GM12874 (cell line): ENCODE results near the gene CEP20.

ENCODE experiments used
- TF ChIP-seq, protein P1 (sequence below): IDR thresholded peaks from 2 replicates; pipeline ENCODE4 v1.5.1; 2011; ENCODE audit warnings: low read depth, mild to moderate bottlenecking, control low read depth, low read length, moderate library complexity; ENCODE audit not compliant: insufficient read depth

CEP20 gene

DNA sequence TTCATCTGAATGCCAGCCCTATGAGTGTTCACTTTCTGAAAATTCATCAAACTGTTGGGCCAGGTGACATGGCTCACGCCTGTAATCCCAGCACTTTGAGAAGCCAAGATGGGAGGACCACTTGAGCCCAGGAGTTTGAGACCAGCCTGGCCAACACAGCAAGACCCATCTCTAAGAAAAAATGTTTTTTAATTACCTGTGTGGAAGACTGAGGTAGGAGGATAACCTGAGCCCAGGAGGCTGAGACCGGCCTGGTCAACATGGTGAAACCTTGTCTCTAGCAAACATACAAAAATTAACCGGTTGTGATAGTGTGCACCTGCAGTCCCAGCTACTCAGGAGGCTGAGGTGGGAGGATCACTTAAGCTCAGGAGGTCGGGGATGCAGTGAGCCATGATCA lies 41.9 kb downstream of the CEP20 start:
- TF ChIP-seq, protein P1, sequence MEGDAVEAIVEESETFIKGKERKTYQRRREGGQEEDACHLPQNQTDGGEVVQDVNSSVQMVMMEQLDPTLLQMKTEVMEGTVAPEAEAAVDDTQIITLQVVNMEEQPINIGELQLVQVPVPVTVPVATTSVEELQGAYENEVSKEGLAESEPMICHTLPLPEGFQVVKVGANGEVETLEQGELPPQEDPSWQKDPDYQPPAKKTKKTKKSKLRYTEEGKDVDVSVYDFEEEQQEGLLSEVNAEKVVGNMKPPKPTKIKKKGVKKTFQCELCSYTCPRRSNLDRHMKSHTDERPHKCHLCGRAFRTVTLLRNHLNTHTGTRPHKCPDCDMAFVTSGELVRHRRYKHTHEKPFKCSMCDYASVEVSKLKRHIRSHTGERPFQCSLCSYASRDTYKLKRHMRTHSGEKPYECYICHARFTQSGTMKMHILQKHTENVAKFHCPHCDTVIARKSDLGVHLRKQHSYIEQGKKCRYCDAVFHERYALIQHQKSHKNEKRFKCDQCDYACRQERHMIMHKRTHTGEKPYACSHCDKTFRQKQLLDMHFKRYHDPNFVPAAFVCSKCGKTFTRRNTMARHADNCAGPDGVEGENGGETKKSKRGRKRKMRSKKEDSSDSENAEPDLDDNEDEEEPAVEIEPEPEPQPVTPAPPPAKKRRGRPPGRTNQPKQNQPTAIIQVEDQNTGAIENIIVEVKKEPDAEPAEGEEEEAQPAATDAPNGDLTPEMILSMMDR: no peak

DNA sequence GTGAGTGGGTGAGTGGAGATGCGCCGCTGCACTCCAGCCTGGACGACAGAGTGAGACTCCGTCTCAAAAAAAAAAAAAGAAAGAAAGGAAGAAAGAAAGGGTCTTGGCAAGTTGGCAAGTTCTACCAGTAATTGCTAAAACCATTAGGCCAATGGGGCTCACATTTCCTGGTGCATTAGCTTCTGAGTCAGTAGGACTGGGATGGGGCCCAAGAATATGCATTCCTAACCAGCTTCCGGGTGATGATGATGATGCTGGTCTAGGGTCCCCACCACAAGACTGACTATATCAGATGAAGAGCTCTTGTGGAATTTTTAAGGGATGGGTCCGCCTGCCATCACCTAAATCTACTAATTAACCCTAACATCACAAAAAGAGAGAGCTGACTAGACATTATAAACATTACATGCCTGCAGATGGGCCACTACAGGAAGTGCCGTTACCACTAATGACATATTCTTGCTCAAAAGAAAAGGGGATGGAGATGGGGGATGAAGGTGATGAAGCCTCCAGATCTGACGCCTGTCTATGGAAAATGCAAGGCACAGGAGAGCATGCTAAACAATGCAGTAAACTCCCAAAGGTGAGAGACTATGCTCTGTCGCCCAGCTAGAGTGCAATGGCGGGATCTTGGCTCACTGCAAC lies 44.6 kb downstream of the CEP20 start:
- TF ChIP-seq, protein P1: no peak

DNA sequence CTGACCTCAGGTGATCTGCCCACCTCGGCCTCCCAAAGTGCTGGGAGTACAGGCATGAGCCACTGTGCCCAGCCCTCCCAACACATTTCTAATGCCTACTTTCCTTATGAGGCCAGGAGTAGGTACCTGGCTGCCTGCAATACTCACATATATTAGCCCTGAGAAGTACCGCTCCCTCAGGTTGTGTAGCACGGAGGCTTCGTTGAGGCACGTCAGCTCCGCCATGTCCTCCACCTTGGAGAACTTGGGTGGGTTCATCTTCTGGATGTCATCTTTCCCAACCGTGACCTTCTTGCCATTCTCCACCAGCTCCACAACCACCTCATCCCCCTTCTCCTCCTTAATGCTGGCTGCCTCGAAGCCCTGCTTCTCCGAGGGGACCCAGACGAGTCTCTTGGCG lies 50.6 kb downstream of the CEP20 start:
- TF ChIP-seq, protein P1: no peak

DNA sequence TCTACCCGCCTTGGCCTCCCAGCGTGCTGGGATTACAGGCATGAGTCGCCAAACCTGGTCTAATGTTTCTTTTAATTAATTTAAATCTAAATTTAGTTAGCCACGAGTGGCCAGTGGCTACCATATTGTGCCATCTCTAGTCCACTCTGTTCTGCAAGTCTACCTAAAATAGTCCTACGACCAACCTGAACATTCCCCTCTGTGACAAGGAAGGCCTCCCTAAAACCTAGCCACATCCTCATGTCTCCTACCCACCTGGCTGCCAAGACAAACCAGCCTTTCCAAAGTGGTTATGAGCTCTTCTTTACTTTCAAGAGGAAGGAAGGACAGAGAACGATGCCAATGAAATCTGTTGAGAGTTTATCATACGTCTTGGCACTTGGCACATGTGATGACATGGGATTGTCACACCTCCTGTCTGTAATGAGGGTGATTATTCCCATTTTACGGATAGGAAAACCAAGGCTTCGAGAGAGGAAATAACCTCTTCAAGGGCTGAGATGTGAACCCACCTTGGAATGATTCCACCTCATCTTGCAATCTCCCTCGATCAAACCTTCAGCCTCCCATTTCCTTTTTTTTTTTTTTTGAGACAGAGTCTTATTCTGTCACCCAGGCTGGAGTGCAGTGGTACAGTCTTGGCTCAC lies 51.3 kb downstream of the CEP20 start:
- TF ChIP-seq, protein P1: no peak

DNA sequence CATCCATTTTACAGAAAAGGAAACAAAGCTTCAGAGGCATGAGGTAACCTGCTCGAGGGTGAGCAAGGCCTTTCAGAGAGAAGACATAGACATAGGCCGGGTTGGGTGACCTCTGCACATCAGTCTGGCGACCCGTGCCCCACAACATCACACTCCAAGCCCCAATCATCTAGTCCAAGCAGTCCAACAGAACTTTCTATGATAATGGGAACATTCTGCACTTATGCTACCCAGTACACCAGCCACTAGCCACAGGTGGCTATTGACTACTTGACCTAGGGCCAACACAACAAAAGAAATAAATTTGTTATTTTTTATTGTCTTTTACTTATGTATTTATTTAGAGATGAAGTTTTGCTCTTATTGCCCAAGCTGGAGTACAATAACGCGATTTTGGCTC lies 52.3 kb downstream of the CEP20 start:
- TF ChIP-seq, protein P1: no peak

DNA sequence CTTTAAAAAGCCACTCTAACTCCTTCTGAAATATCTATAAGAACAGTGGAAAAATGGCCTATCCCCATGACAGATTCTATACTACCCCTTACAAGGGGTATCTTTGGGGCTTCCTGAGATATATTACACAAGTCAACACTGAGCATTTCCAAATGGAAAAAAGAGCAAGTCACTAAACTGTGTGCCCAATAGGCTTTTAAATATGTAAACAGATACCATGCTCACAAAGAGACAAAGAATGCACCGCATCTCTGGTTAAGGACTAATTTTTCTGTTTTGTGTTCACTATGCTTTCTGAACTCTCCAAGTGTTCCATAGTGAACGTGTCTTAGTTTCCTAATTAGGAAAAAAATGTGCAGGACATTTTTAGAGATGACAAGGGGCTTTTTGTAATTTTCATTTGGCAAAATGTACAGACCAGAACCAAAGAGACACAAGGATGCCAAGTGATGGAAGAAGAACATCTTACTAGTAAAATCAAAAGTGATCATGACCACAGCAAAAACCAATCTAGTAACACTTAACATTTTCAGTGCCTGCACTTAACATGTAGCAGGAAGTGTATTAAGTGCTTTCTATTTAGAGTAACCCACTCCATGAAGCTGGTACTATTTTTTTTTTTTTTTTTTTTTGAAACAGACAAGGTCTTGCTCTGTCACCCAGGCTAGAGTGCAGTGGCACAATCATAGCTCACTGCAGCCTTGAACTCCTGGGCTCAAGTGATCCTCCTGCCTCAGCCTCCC lies 53.1 kb downstream of the CEP20 start:
- TF ChIP-seq, protein P1: no peak

DNA sequence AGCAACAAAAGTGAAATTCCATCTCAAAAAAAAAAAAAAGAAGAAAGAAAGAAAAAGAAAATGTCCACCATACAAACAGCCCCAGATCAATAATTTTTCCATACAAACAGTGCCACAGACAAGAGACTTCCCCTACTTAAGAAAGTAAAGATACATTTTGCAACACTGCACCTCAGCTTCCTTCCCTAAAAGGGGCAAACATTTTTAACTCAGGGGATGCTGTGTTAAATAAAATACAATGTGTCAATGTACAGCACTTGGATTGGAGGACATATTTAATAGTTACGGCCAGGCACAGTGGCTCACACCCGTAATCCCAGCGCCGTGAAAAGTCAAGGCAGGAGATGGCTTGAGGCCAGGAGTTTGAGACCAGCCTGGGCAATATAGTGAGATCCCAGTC lies 53.9 kb downstream of the CEP20 start:
- TF ChIP-seq, protein P1: no peak
